IgD-negative memory B cell (primary cell): ENCODE results near the gene CPE. TPM values are rescaled to one million over a fixed set of nuclear protein-coding genes. Genes with fewer than 3 reads are reported as not detected.

Experiments
- H3K27ac Mint-ChIP-seq, 3 donors: one replicate each; pipeline ENCODE4 v1.8.0; 2020 to 2022; ENCODE audit warnings: mild to moderate bottlenecking in 3 of 3, mixed read lengths in 3 of 3, moderate library complexity in 1 of 3
- H3K27me3 Mint-ChIP-seq: one replicate; pipeline ENCODE4 v1.8.0; 2021; ENCODE audit warnings: mixed read lengths
- H3K36me3 Mint-ChIP-seq: one replicate; pipeline ENCODE4 v1.8.0; 2020; ENCODE audit warnings: mild to moderate bottlenecking, mixed read lengths
- H3K4me1 Mint-ChIP-seq, 3 donors: one replicate each; pipeline ENCODE4 v1.8.0; 2020 to 2022; ENCODE audit warnings: mixed read lengths in 3 of 3, mild to moderate bottlenecking in 1 of 3
- H3K4me3 Mint-ChIP-seq, 4 donors: one replicate each; pipeline ENCODE4 v1.8.0; 2020 to 2022; ENCODE audit warnings: mild to moderate bottlenecking in 4 of 4, mixed read lengths in 4 of 4, moderate library complexity in 3 of 4
- H3K9me3 Mint-ChIP-seq, 3 donors: one replicate each; pipeline ENCODE4 v1.8.0; 2020 to 2021; ENCODE audit warnings: mixed read lengths in 3 of 3, mild to moderate bottlenecking in 1 of 3
- polyA plus RNA-seq: library from polyadenylated mRNA; unstranded; fragments of 300-500 nt; fragmentation: Illumina TruSeq; gene quantifications from one replicate; pipeline ENCODE4 v1.2.3, GENCODE V29; 2021

CPE gene
- polyA plus RNA-seq, 1 donor from 2014 or later = not detected

DNA sequence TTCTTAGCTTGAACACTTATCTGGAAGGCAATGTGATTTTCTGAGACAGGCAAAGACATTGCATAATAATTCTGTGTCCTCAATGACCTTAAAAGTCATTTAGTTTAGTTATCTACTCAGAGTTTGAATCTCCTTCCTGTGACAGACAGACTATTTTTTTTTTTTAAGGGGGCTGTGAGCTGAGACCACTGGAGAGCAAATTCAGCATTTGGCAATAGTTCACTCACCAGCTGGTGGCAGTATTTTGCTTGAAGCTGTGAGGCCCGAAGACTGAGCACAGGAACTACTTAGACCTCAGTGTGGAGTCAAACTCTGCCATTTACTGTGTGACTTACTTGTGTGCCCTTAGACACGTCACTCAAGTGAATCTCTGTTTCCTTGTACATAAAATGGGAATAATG, 22.9 kb upstream of the CPE start:
- Mint-ChIP-seq H3K4me1 (no peaks in the 10 kb centered on the region), H3K9me3 (no peaks in the 10 kb centered on the region), H3K27me3 (peaks cover 3% of the 10 kb centered on the region), H3K4me3 (no peak overlapping the region), H3K36me3 (no peaks in the 10 kb centered on the region), H3K27ac (no peak overlapping the region)

- H3K27me3 Mint-ChIP-seq = peaks cover 8% of the 10 kb centered on the region
- H3K27ac Mint-ChIP-seq = no peak overlapping the region
- H3K4me3 Mint-ChIP-seq = no peak overlapping the region
- peaks cover 0 to 1% (median 0%) of the 10 kb centered on the region in 3 donors for H3K4me1 Mint-ChIP-seq
- H3K36me3 Mint-ChIP-seq = no peaks in the 10 kb centered on the region
- H3K9me3 Mint-ChIP-seq = no peaks in the 10 kb centered on the region
Measured at GRCh38 chr4:165359506-165359905, 19.3 kb upstream of the CPE start.

DNA sequence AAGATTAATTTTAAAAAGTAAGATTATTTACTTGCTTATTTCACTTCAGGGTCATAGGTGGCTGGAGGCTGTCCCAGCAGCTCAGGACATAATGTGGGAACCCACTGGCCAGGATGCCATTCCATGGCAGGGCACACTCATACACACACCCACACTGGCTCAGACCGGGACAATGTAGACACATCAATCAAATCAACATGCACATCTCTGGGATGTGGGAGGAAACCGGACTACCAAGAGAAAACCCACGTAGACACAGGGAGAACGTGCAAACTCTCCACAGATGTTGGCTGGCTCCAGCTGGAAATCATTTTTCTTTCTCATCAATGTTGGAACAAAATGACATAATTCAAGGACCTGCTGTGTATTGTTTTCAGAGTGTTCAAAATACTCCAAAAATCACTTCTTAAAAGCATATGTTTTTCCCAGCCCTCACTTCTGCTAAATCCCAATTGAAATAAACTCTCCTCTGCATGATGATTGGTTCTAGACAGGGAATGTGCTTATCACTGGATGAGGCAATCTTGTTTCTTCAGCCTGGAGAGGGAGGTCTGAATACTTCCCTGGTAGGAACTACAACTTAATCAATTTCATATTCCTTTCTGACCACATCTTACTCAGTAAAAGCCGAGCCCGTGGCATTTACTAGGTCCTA, 18.6 kb upstream of the CPE start:
- Mint-ChIP-seq H3K4me1 (peaks cover 0 to 1% (median 0%) of the 10 kb centered on the region in 3 donors), H3K27me3 (peaks cover 8% of the 10 kb centered on the region), H3K36me3 (no peaks in the 10 kb centered on the region), H3K4me3 (no peak overlapping the region), H3K9me3 (no peaks in the 10 kb centered on the region), H3K27ac (no peak overlapping the region)

- H3K36me3 Mint-ChIP-seq = no peaks in the 10 kb centered on the region
- peaks cover 0 to 1% (median 0%) of the 10 kb centered on the region in 3 donors for H3K4me1 Mint-ChIP-seq
- peaks cover 8% of the 10 kb centered on the region for H3K27me3 Mint-ChIP-seq
- H3K9me3 Mint-ChIP-seq = no peaks in the 10 kb centered on the region
- H3K4me3 Mint-ChIP-seq = no peak overlapping the region
- H3K27ac Mint-ChIP-seq = no peak overlapping the region
Measured at GRCh38 chr4:165360985-165361670, 17.7 kb upstream of the CPE start.

DNA sequence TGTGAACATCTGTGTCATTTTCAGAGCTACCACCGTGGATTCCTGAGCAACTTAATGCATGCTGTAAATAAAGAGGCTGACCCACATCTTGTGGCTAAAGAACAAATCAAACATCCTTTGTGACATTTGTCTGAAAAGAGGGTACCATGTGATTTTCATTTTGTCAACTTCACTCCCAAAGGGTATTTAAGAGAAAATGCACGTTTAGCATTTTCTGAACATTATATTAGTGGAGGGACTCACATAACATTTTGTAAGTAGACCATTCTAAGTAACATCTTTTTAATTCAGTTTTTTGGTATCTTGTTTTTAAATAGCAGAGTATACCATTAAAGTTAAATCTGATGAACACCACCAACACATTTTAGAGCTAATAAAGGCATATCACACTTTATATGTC, 17.0 kb upstream of the CPE start:
- Mint-ChIP-seq H3K36me3 (no peaks in the 10 kb centered on the region), H3K27me3 (peaks cover 8% of the 10 kb centered on the region), H3K4me1 (peaks cover 0 to 1% (median 0%) of the 10 kb centered on the region in 3 donors), H3K27ac (no peak overlapping the region), H3K4me3 (no peak overlapping the region), H3K9me3 (no peaks in the 10 kb centered on the region)

DNA sequence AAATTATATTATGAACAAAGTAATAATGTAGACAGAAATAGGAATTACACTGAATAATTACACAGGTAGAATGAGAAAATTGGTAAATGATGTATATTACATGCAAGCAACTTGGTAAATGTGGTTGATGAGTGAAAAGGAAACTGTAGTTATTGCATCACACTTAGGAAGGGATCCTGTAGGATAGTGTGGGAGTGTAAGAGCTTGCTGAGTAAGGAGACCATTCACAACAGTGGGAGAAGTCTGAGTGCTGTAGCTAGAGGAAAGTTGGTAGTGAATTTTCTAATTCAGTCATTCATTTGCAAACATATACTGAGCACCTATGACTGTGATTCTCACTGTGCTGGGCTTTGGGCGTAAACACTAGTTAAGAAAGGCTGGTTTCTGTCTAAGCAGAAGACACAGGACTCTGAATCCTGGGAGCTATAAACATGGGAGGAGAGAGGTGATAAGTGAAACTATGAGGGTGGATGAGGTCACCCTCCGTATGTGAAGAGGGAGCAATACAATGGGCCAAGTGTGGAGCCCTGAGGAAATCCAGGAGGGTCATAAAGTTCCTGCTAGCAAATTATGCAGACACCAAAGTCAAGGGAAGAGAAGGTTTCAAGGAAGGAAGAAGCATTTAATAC, 14.2 kb upstream of the CPE start:
- Mint-ChIP-seq H3K4me1 (peaks cover 0 to 1% (median 0%) of the 10 kb centered on the region in 3 donors), H3K27me3 (peaks cover 8% of the 10 kb centered on the region), H3K36me3 (no peaks in the 10 kb centered on the region), H3K4me3 (no peak overlapping the region), H3K27ac (no peak overlapping the region), H3K9me3 (no peaks in the 10 kb centered on the region)

DNA sequence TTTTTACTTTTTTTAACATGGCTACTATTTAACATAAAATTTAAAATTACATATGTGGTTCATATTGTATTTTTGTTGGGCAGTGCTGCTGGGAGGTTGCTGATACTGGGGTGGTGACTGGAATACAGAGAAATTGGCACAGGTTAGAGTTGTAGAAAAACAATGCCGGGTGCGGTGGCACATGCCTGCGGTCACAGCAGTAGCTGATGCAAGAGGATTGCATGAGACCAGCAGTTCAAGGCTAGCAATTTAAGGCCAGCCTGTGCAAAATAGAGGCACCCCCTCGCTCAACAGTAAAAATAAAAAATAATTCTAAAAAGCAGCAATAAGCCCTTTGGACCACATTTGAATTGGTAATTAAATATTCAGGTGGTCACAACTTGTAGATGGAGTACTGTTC, 11.8 kb upstream of the CPE start:
- Mint-ChIP-seq H3K4me3 (no peak overlapping the region), H3K4me1 (no peaks in the 10 kb centered on the region), H3K9me3 (no peaks in the 10 kb centered on the region), H3K36me3 (no peaks in the 10 kb centered on the region), H3K27me3 (no peaks in the 10 kb centered on the region), H3K27ac (no peak overlapping the region)

DNA sequence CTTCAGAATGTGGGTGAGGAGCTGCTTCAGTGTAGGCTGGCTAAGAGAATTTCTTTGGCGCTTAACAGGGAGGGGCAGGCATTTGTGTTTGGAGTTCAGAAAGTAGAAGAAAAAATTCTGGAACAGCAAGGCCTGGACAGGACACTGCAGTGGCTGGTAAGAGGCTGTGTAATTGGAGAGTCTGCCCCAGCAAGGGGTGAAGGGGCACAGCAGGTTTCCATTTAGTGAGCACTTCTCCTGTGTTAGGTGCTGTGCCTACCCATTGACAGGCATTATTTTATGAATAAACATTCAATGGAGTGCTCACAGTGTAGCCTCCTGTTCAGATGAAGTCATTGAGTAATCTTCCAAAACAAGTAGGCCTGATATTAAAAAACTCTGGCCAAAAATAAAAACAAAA, 10.7 kb upstream of the CPE start:
- H3K4me1 Mint-ChIP-seq = no peaks in the 10 kb centered on the region
- H3K27ac Mint-ChIP-seq = no peak overlapping the region
- H3K9me3 Mint-ChIP-seq = no peaks in the 10 kb centered on the region
- H3K4me3 Mint-ChIP-seq = no peak overlapping the region
- H3K27me3 Mint-ChIP-seq = no peaks in the 10 kb centered on the region
- no peaks in the 10 kb centered on the region for H3K36me3 Mint-ChIP-seq

DNA sequence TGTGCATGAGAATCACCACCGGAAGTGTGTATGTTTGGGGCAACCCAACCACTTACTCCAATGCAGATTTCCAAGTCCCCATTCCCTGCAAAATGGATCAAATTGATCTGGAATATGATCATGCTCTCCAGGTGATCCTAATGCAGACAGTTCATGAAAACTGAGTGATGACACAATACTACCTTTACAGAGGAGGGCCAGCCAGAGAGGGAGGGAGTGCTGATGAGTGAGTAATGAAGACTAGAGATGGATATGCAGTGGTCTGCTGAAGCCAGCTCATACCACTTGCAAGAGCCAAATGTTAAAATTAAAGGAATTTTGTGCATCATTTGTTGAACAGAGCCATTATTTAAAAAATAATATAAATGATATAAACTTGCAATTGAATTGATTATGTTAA, 10.2 kb upstream of the CPE start:
- no peak overlapping the region for H3K27ac Mint-ChIP-seq
- H3K4me1 Mint-ChIP-seq = no peaks in the 10 kb centered on the region
- H3K36me3 Mint-ChIP-seq = no peaks in the 10 kb centered on the region
- no peaks in the 10 kb centered on the region for H3K9me3 Mint-ChIP-seq
- no peaks in the 10 kb centered on the region for H3K27me3 Mint-ChIP-seq
- no peak overlapping the region for H3K4me3 Mint-ChIP-seq

DNA sequence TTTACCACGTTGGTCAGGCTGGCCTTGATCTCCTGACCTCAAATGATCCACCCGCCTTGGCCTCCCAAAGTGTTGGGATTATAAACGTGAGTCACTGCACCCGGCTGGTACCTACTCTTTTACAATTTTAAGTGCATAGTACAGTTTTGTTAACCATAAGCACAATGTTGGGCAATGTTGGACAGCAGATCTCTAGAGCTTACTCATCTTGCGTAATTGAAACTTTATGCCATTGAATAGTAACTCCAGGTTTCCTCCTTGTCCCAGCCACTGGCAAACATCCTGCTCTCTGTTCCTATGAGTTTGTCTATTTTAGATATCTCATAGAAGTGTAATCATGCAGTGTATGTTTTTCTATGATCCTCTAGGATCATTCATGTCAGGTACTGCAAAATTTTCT, 9.3 kb upstream of the CPE start:
- Mint-ChIP-seq H3K27me3 (no peaks in the 10 kb centered on the region), H3K27ac (no peak overlapping the region), H3K36me3 (no peaks in the 10 kb centered on the region), H3K4me1 (no peaks in the 10 kb centered on the region), H3K9me3 (peaks cover 0 to 7% (median 0%) of the 10 kb centered on the region in 3 donors), H3K4me3 (no peak overlapping the region)

- Mint-ChIP-seq H3K27me3 (no peaks in the 10 kb centered on the region), H3K9me3 (peaks cover 0 to 8% (median 0%) of the 10 kb centered on the region in 3 donors), H3K4me3 (no peak overlapping the region), H3K4me1 (no peaks in the 10 kb centered on the region), H3K36me3 (no peaks in the 10 kb centered on the region), H3K27ac (no peak overlapping the region)
Measured at GRCh38 chr4:165370530-165370929, 8.3 kb upstream of the CPE start.

- H3K4me3 Mint-ChIP-seq = no peak overlapping the region
- peaks cover 2 to 7% (median 3%) of the 10 kb centered on the region in 3 donors for H3K4me1 Mint-ChIP-seq
- H3K27me3 Mint-ChIP-seq = peaks cover 23% of the 10 kb centered on the region
- H3K27ac Mint-ChIP-seq = no peak overlapping the region
- H3K9me3 Mint-ChIP-seq = peaks cover 0 to 8% (median 2%) of the 10 kb centered on the region in 3 donors
- H3K36me3 Mint-ChIP-seq = no peaks in the 10 kb centered on the region
Measured at GRCh38 chr4:165375465-165375864, 3.3 kb upstream of the CPE start.

GRCh38 chr4:165378398-165378744, 437 bp upstream of the CPE start:
- peak overlapping the region; percentile 51 to 90 (median 76) for H3K4me3 Mint-ChIP-seq
- H3K4me1 Mint-ChIP-seq = peaks cover 2 to 7% (median 3%) of the 10 kb centered on the region in 3 donors
- H3K27ac Mint-ChIP-seq = no peak overlapping the region
- H3K9me3 Mint-ChIP-seq = peaks cover 0 to 8% (median 2%) of the 10 kb centered on the region in 3 donors
- no peaks in the 10 kb centered on the region for H3K36me3 Mint-ChIP-seq
- H3K27me3 Mint-ChIP-seq = peaks cover 25% of the 10 kb centered on the region

GRCh38 chr4:165379678-165380064, 863 bp downstream of the CPE start:
- Mint-ChIP-seq H3K27me3 (peaks cover 25% of the 10 kb centered on the region), H3K36me3 (no peaks in the 10 kb centered on the region)

GRCh38 chr4:165380805-165381204, 2.0 kb downstream of the CPE start:
- Mint-ChIP-seq H3K27ac (no peak overlapping the region), H3K27me3 (peaks cover 25% of the 10 kb centered on the region), H3K9me3 (peaks cover 0 to 2% (median 0%) of the 10 kb centered on the region in 3 donors), H3K4me1 (peaks cover 2 to 7% (median 3%) of the 10 kb centered on the region in 3 donors), H3K36me3 (no peaks in the 10 kb centered on the region), H3K4me3 (no peak overlapping the region)

More at GRCh38 chr4:165379678-165380064, 863 bp downstream of the CPE start:
- peaks cover 2 to 7% (median 3%) of the 10 kb centered on the region in 3 donors for H3K4me1 Mint-ChIP-seq
- peak overlapping the region in 3 of 4 donors; percentile 30 to 86 (median 71) for H3K4me3 Mint-ChIP-seq
- H3K27ac Mint-ChIP-seq = peak overlapping the region in 1 of 3 donors; percentile 33
- H3K9me3 Mint-ChIP-seq = peaks cover 0 to 2% (median 0%) of the 10 kb centered on the region in 3 donors
